HepG2 (cell line): Measurements from ENCODE around the gene CASP7. TPM values are rescaled to one million over a fixed set of nuclear protein-coding genes. Genes with fewer than 3 reads are reported as not detected.

ENCODE experiments used
- CEBPB ChIP-seq: IDR thresholded peaks from 2 replicates; pipeline ENCODE4 v1.6.1; 2011; ENCODE audit warnings: low read depth, low read length, improper control_type of control experiment, borderline replicate concordance
- CHD2 ChIP-seq: IDR thresholded peaks from 2 replicates; pipeline ENCODE4 v1.6.1; 2011; ENCODE audit warnings: low read depth, low read length, improper control_type of control experiment
- KLF13 ChIP-seq: sonication (generic); formaldehyde crosslinking; IDR thresholded peaks from 2 replicates; pipeline ENCODE4 v1.4.0; 2020; ENCODE audit warnings: mild to moderate bottlenecking, missing genetic modification reagents
- MYC ChIP-seq: sonication (generic); formaldehyde crosslinking; IDR thresholded peaks from 2 replicates; pipeline ENCODE4 v1.9.0; 2021; ENCODE audit warnings: missing genetic modification reagents, borderline replicate concordance
- NAIF1 ChIP-seq: sonication (generic); formaldehyde crosslinking; IDR thresholded peaks from 2 replicates; pipeline ENCODE4 v1.5.0; 2020; ENCODE audit warnings: mild to moderate bottlenecking, missing genetic modification reagents, borderline replicate concordance
- PAX8 ChIP-seq: sonication (generic); formaldehyde crosslinking; IDR thresholded peaks from 2 replicates; pipeline ENCODE4 v1.8.0; 2022; ENCODE audit warnings: mild to moderate bottlenecking, missing genetic modification reagents, borderline replicate concordance
- POLR2AphosphoS5 ChIP-seq: IDR thresholded peaks from 2 replicates; pipeline ENCODE4 v1.6.1; 2012; ENCODE audit warnings: low read depth, low read length
- TOE1 ChIP-seq: sonication (generic); formaldehyde crosslinking; IDR thresholded peaks from 2 replicates; pipeline ENCODE4 v1.4.0; 2020; ENCODE audit warnings: mild to moderate bottlenecking, missing genetic modification reagents
- ZNF761 ChIP-seq: sonication (generic); formaldehyde crosslinking; conservative IDR thresholded peaks from 2 replicates; pipeline ENCODE4 v1.4.0; 2020; ENCODE audit warnings: mild to moderate bottlenecking, missing genetic modification reagents
- polyA plus RNA-seq, 8 experiments: library from polyadenylated mRNA; depleted of rRNA in 3 of 8; stranded (reverse) in 7 of 8; unstranded in 1 of 8; fragments of >200 nt; fragmentation: Illumina TruSeq in 4 of 8; extraction: Trizol in 4 of 8; gene quantifications; 2 replicates each; pipeline versions ENCODE4 v1.2.1 to v1.2.3, GENCODE V29; 2011 to 2016; ENCODE audit warnings: low read depth in 4 of 8, missing spikeins in 1 of 8, mixed read lengths in 1 of 8; ENCODE audit not compliant: insufficient read depth in 1 of 8
- total RNA-seq, 5 experiments: library from RNA; depleted of rRNA; stranded (reverse); fragments of >200 nt; fragmentation: Illumina TruSeq; extraction: Trizol; gene quantifications; 2 replicates each; pipeline ENCODE4 v1.2.3, GENCODE V29; 2016; ENCODE audit warnings: low read depth in 1 of 5
- TF ChIP-seq, protein P1 (sequence below): sonication (generic); formaldehyde crosslinking; IDR thresholded peaks from 2 replicates; pipeline ENCODE4 v1.4.0; 2020; ENCODE audit warnings: missing genetic modification reagents
- TF ChIP-seq, protein P2 (sequence below): sonication (generic); formaldehyde crosslinking; conservative IDR thresholded peaks from 2 replicates; pipeline ENCODE4 v1.4.0; 2020; ENCODE audit warnings: missing genetic modification reagents
- TF ChIP-seq, protein P3 (sequence below): sonication (generic); formaldehyde crosslinking; IDR thresholded peaks from 2 replicates; pipeline ENCODE4 v1.4.0; 2020; ENCODE audit warnings: mild to moderate bottlenecking, missing genetic modification reagents
- TF ChIP-seq, protein P4 (sequence below): sonication (generic); formaldehyde crosslinking; IDR thresholded peaks from 2 replicates; pipeline ENCODE4 v1.4.0; 2020; ENCODE audit warnings: missing genetic modification reagents
- TF ChIP-seq, protein P5 (sequence below): sonication (generic); formaldehyde crosslinking; IDR thresholded peaks from 2 replicates; pipeline ENCODE4 v1.4.0; 2020; ENCODE audit warnings: missing genetic modification reagents; ENCODE audit errors: not compliant biosample characterization
- TF ChIP-seq, protein P6 (sequence below), 2 experiments: sonication (generic) in 1 of 2; formaldehyde crosslinking in 1 of 2; IDR thresholded peaks; 2 replicates each; pipeline versions ENCODE4 v1.4.0 to v1.6.1; 2016 to 2020; ENCODE audit warnings: borderline replicate concordance in 1 of 2, low read depth in 1 of 2, mild to moderate bottlenecking in 1 of 2, missing genetic modification reagents in 1 of 2
- TF ChIP-seq, protein P7 (sequence below): sonication (generic); formaldehyde crosslinking; IDR thresholded peaks from 2 replicates; pipeline ENCODE4 v1.4.0; 2020; ENCODE audit warnings: missing genetic modification reagents
- TF ChIP-seq, protein P8 (sequence below): sonication (generic); formaldehyde crosslinking; IDR thresholded peaks from 2 replicates; pipeline ENCODE4 v1.8.1; 2023; ENCODE audit warnings: mild to moderate bottlenecking, moderate library complexity, missing genetic modification reagents

CASP7 gene
- total and polyA plus RNA-seq, 2 of the 13 experiments (the other 11 are each of a cell fraction or from before 2014, with no cell fraction given), result 11.9 to 39.3 TPM

DNA sequence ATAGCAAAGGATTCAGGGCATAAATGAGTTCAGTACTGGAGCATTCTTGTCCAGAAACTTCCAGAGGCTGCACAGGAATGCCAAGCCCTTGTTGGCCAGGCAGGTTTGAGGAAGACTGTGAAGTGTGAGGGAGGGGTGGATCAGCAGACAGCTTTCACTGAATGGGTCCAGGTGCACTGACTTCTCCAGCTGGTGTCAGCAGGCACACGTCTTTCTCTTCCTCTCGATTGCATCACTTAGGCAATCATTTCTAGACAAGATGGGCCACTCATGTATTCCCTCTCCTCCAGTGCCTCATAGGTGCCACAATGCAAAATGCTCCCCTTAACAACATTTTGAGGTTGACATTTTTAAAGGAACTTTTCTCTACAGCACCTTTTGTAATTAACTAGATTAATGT, 56.2 kb downstream of the CASP7 start (continued):
- no peak for TF ChIP-seq CHD2
- no peak for TF ChIP-seq PAX8 (CRISPR knock-in tag)
- TF ChIP-seq CEBPB, result peak; percentile 91
- TF ChIP-seq, protein P1, sequence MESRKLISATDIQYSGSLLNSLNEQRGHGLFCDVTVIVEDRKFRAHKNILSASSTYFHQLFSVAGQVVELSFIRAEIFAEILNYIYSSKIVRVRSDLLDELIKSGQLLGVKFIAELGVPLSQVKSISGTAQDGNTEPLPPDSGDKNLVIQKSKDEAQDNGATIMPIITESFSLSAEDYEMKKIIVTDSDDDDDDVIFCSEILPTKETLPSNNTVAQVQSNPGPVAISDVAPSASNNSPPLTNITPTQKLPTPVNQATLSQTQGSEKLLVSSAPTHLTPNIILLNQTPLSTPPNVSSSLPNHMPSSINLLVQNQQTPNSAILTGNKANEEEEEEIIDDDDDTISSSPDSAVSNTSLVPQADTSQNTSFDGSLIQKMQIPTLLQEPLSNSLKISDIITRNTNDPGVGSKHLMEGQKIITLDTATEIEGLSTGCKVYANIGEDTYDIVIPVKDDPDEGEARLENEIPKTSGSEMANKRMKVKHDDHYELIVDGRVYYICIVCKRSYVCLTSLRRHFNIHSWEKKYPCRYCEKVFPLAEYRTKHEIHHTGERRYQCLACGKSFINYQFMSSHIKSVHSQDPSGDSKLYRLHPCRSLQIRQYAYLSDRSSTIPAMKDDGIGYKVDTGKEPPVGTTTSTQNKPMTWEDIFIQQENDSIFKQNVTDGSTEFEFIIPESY, result no peak
- TF ChIP-seq, protein P2, sequence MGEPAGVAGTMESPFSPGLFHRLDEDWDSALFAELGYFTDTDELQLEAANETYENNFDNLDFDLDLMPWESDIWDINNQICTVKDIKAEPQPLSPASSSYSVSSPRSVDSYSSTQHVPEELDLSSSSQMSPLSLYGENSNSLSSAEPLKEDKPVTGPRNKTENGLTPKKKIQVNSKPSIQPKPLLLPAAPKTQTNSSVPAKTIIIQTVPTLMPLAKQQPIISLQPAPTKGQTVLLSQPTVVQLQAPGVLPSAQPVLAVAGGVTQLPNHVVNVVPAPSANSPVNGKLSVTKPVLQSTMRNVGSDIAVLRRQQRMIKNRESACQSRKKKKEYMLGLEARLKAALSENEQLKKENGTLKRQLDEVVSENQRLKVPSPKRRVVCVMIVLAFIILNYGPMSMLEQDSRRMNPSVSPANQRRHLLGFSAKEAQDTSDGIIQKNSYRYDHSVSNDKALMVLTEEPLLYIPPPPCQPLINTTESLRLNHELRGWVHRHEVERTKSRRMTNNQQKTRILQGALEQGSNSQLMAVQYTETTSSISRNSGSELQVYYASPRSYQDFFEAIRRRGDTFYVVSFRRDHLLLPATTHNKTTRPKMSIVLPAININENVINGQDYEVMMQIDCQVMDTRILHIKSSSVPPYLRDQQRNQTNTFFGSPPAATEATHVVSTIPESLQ (CRISPR knock-in tag), result no peak
- TF ChIP-seq, protein P3, sequence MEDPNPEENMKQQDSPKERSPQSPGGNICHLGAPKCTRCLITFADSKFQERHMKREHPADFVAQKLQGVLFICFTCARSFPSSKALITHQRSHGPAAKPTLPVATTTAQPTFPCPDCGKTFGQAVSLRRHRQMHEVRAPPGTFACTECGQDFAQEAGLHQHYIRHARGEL (CRISPR knock-in tag), result no peak
- TF ChIP-seq ZNF761 (CRISPR knock-in tag), result no peak
- no peak for TF ChIP-seq KLF13 (CRISPR knock-in tag)
- TF ChIP-seq, protein P4, sequence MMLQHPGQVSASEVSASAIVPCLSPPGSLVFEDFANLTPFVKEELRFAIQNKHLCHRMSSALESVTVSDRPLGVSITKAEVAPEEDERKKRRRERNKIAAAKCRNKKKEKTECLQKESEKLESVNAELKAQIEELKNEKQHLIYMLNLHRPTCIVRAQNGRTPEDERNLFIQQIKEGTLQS (CRISPR knock-in tag), result peak; percentile 77
- TF ChIP-seq MYC (CRISPR knock-in tag), result no peak
- TF ChIP-seq POLR2AphosphoS5, result no peak
- TF ChIP-seq, protein P5, sequence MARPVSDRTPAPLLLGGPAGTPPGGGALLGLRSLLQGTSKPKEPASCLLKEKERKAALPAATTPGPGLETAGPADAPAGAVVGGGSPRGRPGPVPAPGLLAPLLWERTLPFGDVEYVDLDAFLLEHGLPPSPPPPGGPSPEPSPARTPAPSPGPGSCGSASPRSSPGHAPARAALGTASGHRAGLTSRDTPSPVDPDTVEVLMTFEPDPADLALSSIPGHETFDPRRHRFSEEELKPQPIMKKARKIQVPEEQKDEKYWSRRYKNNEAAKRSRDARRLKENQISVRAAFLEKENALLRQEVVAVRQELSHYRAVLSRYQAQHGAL (CRISPR knock-in tag), result no peak
- TF ChIP-seq TOE1, result no peak
- TF ChIP-seq, protein P6, sequence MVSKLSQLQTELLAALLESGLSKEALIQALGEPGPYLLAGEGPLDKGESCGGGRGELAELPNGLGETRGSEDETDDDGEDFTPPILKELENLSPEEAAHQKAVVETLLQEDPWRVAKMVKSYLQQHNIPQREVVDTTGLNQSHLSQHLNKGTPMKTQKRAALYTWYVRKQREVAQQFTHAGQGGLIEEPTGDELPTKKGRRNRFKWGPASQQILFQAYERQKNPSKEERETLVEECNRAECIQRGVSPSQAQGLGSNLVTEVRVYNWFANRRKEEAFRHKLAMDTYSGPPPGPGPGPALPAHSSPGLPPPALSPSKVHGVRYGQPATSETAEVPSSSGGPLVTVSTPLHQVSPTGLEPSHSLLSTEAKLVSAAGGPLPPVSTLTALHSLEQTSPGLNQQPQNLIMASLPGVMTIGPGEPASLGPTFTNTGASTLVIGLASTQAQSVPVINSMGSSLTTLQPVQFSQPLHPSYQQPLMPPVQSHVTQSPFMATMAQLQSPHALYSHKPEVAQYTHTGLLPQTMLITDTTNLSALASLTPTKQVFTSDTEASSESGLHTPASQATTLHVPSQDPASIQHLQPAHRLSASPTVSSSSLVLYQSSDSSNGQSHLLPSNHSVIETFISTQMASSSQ (IDR thresholded peaks at IDR 0.05; ENCODE audit: low read depth), result peak; percentile 44; the same call in 1 of the 2 replicates
- TF ChIP-seq, protein P6 (CRISPR knock-in tag; IDR thresholded peaks at IDR 0.05; ENCODE audit: borderline replicate concordance), result no peak
- TF ChIP-seq, protein P7, sequence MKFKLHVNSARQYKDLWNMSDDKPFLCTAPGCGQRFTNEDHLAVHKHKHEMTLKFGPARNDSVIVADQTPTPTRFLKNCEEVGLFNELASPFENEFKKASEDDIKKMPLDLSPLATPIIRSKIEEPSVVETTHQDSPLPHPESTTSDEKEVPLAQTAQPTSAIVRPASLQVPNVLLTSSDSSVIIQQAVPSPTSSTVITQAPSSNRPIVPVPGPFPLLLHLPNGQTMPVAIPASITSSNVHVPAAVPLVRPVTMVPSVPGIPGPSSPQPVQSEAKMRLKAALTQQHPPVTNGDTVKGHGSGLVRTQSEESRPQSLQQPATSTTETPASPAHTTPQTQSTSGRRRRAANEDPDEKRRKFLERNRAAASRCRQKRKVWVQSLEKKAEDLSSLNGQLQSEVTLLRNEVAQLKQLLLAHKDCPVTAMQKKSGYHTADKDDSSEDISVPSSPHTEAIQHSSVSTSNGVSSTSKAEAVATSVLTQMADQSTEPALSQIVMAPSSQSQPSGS (CRISPR knock-in tag), result no peak
- TF ChIP-seq, protein P8, sequence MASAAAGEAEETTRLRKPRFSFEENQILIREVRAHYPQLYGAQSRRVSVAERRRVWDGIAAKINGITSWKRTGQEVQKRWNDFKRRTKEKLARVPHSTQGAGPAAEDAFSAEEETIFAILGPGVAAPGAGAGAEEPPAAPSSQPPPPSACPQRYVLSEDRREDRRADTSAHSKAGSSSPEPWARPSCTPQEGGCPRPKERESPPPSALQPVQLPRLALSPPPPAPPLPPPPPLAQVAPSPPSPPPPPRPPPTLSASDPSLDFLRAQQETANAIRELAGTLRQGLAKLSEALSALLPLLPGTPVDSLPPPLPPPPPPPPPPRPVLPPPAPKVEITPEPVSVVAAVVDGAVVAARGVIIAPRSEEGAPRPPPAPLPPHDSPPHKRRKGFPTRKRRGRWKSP (CRISPR knock-in tag), result no peak
- no peak for TF ChIP-seq NAIF1 (CRISPR knock-in tag)
